GM21786 (cell line): ENCODE measurements around the gene TNNT3.
"Not testable (repeated sequence)": the region's sequence is repeated elsewhere in the genome, so short reads cannot be mapped to it uniquely, and the experiment has no call there.

Experiments used
- ATAC-seq: cut with Tn5 transposase; IDR thresholded peaks from one replicate; pipeline ENCODE4 v1.9.1; 2021; ENCODE audit not compliant: unreplicated experiment

Gene TNNT3

DNA sequence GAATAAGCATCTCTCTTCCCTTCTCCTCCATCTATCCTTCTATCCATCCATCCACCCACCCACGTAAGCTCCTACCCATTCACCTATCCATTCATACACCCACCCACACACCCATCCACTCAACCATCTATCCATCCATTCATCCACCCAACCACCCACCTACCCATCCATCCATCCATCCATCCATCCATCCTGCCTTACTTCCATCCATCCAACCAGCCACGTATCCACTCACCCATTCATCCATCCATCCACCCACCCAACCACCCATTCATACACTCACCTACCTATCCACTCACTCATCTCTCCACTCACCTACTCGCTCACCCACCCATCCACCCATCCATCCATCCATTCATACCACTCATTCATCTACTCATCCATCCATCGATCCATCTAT lies 13.2 kb downstream of the TNNT3 start:
- ATAC-seq = no peak

DNA sequence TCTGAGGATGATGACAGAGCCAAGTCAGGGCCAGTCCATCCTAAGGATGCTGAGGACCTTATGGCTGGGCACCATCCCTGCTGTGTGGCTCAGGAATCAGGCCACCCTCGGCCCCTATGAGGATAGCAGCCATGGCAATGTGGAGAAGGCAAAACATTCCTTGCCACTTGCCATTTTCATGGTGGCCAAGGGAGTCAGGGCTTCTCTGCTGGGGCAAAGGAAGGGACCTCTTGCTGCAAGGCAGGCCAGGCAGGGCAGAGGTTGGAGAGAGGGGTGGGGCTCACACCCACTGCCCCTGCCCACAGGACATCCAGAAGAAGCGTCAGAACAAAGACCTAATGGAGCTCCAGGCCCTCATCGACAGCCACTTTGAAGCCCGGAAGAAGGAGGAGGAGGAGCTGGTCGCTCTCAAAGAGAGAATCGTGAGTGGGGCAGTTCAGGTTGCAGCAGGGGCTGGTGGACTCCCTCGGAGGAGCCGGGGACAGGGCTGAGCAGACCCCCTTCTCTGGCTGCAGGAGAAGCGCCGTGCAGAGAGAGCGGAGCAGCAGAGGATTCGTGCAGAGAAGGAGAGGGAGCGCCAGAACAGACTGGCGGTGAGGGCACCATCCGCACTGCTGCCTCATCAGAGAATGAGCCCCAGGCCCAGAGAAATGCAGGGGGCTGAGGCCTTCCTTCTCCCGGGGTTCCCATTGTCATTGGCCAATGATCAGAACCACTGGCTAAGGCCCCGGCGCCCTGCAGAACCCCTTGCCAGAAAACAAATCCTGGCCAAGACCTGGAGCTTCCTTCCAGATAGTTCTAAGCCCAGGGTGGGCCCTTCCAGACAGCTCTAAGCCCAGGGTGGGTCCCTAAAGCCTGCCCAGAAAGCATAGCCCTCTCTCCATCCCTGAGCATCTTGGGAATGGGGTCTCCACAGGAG lies 14.2 kb downstream of the TNNT3 start:
- no peak for ATAC-seq

DNA sequence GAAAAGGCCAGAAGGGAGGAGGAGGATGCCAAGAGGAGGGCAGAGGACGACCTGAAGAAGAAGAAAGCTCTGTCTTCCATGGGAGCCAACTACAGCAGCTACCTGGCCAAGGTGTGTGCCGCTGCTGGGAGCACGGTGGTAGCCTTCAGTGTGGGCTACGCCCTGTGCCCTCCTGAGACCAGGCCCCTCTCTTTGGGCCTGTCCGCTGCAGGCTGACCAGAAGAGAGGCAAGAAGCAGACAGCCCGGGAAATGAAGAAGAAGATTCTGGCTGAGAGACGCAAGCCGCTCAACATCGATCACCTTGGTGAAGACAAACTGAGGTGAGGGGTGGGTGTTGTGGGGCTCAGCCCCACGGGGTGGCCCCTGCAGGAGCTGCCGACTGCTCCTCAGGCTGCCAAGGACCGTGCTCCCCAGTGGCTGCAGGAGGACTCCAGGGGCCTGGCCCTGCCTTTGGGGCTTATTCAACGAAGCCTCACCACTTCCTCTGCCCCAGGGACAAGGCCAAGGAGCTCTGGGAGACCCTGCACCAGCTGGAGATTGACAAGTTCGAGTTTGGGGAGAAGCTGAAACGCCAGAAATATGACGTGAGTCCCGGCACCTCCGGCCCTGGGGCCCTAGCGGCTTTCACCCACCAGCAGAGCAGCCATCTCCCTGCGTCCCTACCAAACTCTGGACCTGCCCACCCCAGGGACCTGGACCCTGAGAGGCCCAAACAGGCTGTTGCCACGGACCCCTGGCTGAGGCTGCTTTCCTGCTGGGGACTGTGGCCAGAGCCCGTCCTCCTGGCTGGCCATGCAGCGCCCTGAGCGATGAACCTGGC lies 15.0 kb downstream of the TNNT3 start:
- ATAC-seq = no peak

DNA sequence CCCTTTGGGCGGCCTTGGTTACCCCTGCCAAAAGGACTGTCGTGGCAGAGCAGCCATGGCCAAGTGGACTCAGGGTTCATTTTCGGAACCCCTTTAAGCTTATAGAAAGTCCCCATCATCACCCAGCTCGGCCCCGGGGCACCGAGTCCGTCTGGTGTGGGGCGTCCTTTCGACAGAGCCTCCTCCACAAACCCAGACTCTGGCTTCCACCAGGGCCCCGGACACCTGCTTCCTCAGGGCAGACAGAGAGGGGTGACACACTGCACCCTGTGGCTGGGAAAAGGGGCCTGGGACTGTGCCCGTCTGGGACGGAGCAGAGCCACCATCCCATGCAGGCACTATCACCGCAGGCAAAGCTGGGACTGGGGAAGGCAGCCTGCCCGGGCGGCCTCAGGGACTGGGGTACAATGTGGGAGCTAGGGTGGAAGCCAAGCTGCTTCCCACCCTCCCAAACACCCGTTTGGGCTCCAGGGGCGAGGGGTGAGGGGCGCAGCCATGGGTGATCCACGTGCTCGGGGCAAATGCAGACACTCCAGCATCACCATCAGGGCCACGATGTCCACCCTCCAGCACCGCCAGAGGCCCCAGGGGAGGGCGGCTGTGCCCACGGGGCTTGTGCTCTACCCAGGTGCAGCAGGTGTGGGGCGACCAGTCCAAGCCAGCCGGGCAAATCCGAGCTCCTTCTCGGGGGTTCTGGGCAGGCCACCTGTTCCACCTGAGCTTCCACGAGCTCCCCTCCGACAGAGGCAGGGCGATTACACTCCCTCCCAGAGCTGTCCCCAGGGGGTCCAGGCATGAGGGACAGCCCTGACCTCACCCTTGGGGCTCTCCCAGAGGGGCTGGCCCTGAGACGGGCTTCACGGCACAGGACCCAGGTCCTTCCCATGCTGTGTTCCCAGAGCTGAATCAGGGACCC lies 15.9 kb downstream of the TNNT3 start:
- ATAC-seq = no peak

DNA sequence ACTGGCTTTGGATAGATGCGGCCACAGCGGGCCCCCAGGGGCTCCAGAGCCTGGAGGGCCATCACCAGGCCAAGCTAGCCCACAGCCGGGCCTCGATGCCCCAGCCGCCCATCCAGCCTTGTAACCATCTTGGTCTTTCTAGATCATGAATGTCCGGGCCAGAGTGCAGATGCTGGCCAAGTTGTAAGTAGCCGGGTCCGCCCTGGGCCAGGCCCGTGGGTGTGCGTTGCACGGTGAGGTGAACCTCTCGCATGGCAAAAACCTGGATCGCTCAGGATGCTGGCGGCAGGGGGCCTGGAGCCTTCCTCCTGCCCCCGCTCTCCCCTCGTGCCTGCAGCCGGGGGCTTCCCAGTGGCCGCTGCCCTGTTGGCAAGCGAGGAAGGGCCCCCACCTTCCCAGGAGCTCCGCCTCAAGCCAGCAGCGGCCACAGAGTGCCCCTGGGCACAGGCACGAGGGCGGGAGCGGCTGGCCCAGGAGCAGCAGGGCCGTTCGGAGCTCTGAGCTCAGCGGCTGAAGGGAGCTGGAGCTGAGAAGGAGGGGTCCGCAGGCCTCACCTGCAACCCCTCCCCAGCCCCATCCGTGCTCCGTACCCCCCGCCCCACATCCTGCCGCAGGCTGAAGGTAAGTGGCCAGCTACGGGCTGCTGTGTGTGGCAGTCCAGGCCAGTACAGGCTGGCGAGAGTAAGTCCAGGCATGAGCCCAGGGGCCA lies 16.7 kb downstream of the TNNT3 start:
- no peak for ATAC-seq

DNA sequence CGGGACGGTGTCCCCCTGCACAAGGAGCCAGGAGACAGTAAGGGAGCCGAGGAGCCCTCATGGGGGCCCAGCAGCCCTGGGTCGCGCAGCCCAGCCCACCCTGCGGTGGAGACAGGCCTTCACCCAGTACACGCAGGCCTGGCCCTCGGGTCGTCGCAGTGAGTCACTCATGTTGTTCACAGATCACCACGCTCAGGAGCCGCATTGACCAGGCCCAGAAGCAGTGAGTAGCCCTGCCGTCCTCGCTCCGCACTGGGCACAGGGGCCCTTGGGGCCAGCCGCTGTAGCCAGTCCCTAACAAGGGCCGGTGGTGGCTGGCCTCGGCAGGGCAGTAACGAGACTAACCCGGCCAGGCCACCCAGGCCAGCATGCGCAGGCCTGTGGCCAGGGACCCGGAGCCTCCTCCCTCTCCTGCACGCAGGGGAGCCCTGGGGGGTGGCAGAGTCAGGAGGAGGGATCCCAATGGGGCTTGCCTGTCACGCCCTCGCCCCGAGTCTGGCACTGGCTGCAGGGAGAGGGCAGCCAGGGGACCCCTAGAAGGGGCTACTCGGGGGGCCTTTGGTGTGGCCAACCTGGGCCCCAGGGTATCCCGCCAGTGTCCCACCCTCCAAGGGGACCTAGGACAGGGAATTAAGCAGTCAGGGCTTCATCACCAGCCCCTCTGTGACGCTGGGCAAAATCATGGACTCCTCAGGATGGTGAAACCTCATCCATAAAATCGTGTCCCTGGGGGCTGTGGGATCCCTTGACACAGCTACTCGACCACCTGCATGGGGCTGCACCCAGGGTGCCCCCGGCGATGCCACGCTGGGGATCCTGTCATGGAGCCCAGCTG lies 17.5 kb downstream of the TNNT3 start:
- no peak for ATAC-seq

DNA sequence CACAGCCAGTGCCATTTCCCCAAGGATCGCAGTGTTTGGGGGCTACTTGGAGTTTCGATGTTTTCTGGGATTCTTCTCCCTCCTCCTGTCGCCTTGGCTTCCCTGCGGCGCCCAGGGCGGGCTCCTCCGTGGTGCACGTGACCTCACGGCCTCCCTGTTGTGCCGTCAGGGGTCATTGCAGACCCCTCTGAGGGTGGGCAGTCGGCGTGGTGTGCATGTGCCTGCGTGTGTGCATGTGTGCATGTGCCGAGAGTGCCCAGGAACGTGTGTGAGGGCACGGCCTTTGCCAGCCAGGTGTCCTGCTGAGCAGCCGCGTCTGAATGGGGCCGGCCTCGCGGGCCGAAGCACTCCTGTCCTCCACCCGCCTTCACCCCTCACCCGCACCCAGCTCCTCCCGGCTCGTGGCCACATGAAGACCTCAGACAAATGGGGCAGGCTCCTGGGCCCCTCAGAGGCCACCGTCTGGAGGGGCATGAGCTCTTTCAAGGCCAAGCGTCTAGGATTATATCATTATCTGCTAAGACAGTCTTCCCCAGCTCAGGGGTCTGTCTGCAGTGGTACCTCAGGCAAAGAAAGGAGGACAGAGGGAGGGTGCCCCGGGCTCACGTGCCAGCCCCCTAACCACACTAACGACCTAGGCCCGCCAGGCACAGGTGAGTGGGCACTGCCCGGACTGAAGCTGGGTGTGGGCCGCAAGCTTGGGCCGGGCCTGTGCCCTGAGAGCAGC lies 18.3 kb downstream of the TNNT3 start:
- no peak for ATAC-seq

DNA sequence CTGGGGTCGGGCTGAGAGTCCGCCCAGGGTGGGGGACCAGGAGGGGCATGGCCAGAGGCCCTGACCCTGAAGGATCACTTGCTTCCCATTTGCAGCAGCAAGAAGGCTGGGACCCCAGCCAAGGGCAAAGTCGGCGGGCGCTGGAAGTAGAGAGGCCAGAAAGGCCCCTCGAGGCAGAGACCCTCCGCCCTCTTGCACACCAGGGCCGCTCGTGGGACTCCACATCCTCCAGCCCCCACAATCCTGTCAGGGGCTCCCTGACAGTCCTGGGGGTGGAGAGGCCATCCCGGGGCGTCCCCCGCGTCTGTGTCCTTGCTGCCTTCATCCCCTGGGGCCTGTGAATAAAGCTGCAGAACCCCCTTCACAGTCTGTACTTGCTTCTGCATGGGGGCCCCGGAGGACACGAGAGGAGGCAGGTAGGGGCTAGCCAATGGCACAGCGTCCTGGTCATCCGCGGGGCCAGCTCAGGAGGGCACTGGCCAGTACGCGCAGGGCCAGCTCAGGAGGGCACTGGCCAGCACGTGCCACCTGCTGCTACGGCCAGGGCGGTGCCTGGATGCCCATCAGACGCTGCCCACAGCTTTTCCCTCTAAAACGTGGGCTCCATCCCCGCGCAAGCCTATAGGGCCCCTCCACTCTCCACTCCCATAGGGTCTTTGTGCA lies 19.0 kb downstream of the TNNT3 start:
- no peak for ATAC-seq

DNA sequence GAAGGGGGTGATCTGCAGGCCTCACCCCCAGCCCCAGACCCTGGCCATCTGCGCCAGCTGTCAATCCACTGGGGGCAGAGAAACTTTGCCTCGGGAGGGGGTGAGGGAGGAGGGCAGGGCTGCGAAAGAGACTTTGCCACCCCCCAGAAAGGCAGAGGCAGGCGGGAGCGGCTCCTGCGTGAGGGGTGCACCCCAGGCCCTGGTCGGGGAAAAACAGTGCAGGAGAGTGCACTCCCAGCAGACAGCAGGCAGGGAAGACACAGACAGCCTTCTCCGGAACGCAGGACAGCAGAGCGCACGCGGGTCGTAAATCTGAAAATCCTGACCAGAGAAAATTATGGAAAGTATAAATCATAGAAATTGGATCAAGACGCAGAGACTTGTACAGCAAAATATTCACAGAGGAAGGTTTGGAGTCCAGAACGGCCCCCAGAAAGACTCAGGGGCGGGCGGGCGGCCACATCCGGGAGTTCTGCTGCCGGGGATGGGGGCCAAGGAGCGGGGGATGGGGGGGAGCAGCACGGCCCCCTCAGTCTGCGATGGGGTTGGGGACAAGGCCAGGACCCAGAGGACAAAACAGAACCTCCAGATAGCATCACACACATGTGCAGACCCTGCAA lies 19.6 kb downstream of the TNNT3 start:
- ATAC-seq = no peak

DNA sequence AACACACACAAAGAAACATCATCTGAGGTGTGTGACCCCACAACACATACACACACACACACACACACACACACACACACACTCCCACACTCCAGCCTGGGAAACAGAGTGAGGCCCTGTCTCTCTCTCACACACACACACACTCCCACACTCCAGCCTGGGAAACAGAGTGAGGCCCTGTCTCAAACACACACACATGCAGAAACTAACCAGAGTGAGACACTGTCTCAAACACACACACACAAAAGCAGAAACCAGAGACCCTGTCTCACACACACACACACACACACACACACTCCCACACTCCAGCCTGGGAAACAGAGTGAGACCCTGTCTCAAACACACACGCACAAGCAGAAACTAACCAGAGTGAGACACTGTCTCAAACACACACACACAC lies 20.3 kb downstream of the TNNT3 start:
- ATAC-seq = not testable (repeated sequence)

DNA sequence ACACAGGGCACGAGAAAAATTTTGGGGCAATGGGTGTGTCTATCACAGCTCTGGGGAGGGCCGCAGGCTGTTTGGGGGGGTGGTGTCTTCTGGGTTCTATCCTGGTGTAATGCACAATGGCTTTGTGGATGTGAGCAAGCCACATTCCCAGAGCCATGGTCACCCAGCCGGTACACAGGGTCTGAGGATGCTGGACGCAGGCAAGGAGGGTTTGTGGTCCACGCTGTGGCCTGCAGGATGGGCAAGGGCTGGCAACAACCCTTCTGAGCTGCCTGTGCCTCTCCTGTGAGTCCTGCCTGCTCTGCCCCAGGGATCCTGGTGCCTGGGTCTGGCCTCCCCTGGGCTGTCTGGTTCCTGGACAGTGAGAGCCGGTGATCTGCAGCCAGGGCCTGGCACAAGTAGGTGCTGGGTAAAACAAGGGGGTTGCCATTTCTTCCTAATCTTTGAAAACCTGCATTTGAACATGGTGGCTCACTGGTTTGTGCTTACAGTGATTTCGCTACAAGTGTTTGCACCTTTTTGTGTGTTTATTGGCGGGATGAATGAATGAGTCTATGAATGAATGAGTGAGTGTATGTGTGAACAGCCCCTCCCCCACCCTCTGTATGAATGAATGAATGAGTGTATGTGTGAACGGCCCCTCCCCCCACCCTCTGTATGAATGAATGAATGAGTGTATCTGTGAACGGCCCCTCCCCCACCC lies 23.2 kb downstream of the TNNT3 start:
- no peak for ATAC-seq

DNA sequence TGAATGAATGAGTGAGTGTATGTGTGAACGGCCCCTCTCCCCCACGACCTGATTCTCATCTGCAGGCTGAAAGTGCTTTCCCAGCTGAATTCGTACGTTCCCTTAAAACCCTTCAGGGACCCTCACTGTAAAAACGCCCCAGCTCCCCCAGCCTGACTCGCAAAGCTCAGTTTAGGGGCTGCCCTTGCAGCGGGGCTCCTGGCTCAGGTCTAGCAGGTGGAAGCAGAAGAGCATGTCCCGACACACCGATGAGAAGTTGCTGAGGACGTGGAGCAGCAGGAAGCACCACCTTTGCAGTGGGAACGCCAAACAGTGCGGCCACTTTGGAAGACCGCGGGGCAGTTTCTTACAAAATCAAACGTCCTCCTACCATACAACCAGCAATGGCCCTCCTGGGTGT lies 24.1 kb downstream of the TNNT3 start:
- no peak for ATAC-seq

DNA sequence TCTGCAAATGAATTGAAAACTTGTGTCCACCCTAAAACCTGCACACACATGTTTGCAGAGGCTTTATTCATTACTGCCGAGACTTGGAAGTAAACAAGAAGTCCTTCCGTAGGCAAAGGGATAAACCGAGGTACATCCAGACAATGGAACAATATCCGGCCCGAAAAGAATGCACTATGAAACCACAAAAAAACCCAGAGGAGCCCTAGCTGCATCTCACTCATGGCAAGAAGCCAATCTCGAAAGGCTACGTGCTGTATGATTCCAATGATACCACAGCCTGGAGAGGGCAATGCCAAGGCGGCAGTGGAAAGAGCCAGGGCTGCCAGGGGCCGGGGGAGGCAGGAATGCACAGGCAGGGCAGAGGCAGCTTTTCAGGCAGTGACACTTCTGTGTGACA lies 24.5 kb downstream of the TNNT3 start:
- no peak for ATAC-seq

DNA sequence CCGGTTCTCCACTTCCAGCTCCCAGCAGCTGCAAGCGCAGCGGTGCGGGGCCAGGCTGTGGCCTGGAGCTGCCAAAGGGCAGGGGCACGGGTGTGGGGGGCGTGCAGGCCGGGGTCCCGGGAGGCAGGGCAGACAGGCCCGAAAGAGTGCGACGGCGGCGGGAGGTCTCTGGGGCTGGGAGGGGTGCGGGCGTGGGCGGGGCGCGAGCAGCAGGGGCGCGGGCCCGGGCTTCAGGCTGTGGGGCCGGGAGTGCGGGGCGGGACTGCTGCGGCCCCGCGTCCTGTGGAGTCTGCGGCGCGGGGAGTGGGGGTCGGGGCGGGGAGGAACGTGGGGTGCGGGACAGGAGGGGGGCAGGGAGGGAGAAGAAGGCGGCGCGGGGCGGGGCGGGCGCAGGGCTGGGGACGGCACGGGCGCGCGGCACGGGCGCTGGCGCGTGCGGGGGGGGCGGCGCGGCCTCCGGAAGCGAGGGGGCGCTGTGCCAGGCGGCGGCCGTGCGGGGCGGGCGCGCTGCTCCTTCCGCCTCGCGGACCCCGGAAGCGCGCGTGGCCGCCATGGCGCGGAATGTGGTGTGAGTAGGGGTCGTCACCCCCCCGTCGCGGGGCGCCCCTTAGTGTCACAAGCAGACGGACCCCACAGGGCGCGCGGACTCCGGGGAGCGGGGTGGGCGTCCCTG lies 27.4 kb downstream of the TNNT3 start, which contains the start of gene MRPL23:
Gene MRPL23, plus strand, starts transcription at position 521 of the 673 bp plus-strand sequence. Its CDS starts 31 bp downstream, at position 552.
- ATAC-seq = no peak

DNA sequence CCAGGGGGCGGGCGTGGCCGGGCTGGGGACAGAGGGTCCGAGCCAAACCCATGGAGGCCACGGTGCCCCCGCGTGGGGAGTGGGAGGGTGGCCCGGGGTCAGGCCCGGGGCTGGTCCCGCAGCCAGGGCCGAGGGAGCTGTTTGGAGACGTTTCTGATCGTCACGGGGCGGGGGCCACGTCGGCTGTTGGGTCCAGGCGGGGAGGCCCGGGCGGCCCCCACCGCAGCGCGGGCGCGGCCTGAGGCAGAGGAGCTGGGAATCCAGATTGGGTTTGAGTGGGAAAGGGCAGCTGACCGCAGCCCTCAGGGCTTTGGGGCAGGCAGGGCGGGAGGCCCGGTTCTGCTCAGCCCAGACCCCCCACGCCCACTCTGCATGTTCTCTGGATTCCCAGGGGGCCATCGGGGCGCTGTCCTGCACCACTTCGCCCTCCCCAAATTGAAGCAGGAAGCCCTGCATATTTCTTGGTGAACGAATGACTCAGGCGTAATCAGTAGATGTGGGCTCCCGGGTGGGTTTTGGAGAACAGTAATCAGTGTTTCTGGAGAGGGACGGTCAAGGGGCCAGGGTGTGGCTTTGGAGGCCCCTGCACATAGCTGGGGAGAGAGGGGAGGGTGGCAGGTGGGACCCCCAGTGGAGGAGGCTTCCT lies 28.2 kb downstream of the TNNT3 start:
- ATAC-seq = no peak

DNA sequence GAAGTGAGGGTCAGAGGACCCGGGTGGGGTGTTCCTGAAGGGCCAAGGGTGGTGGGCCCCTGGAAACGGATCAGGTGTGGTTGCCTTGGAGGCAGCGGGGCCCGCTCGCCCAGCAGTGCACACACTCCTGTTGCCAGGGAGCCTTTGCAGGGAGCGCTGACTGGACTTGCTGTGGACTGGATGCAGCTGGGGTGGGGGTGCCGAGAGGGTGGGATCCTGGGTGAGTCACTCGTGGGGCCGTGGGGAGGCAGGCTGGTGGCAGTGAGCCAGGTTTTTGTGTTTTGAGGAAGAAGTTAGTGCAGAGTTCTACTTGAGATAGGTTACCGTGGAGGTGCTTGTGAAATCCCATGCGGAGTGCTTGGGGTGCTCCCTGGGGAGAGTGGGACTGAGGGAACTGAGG lies 28.9 kb downstream of the TNNT3 start:
- ATAC-seq = no peak
